ENCODE data around the gene REV3L. TPM values are rescaled to one million over a fixed set of nuclear protein-coding genes. Genes with fewer than 3 reads are reported as not detected.

Gene REV3L
- total and polyA plus RNA-seq, 9 of the 15 experiments (the other 6 are each of a cell fraction or from before 2014, with no cell fraction given), result 5.5 to 24.4 (median 14.4) TPM

DNA sequence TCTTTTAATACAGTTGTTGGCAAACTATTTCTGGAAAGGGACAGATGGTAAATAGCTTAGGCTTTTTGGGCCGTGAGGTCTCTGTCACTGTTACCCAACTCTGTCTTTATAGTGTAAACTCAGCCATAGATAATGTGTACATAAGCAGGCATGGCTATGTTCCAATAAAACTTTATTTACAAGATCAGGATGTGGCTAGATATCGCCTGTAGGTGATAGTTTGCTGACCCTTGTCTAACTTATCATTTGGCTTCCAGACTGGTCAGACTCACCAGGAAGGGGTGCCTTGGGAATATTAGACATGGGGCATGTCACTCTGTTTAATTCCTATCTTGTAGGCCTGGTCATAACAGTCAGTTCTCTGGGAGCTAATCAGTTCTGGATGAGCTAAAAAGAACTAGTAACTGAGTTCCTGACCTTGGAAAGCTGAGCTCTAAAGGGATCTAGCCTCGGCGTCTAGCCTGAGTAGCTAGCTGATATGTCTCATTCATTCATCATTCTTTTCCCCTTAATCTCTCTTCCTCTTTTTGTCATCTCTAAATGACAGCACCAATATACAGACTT lies 232.1 kb downstream of the REV3L start (continued):
- TF ChIP-seq, protein P1, sequence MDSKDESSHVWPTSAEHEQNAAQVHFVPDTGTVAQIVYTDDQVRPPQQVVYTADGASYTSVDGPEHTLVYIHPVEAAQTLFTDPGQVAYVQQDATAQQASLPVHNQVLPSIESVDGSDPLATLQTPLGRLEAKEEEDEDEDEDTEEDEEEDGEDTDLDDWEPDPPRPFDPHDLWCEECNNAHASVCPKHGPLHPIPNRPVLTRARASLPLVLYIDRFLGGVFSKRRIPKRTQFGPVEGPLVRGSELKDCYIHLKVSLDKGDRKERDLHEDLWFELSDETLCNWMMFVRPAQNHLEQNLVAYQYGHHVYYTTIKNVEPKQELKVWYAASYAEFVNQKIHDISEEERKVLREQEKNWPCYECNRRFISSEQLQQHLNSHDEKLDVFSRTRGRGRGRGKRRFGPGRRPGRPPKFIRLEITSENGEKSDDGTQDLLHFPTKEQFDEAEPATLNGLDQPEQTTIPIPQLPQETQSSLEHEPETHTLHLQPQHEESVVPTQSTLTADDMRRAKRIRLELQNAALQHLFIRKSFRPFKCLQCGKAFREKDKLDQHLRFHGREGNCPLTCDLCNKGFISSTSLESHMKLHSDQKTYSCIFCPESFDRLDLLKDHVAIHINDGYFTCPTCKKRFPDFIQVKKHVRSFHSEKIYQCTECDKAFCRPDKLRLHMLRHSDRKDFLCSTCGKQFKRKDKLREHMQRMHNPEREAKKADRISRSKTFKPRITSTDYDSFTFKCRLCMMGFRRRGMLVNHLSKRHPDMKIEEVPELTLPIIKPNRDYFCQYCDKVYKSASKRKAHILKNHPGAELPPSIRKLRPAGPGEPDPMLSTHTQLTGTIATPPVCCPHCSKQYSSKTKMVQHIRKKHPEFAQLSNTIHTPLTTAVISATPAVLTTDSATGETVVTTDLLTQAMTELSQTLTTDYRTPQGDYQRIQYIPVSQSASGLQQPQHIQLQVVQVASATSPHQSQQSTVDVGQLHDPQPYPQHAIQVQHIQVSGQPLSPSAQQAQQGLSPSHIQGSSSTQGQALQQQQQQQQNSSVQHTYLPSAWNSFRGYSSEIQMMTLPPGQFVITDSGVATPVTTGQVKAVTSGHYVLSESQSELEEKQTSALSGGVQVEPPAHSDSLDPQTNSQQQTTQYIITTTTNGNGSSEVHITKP (IDR thresholded peaks at IDR 0.05; ENCODE audit: partially characterized antibody), result peak; percentile 23
- peak; percentile 79 for TF ChIP-seq SPI1 (IDR thresholded peaks at IDR 0.05; ENCODE audit: borderline replicate concordance, low read depth, low read length)
- peak; percentile 32 for TF ChIP-seq MEIS2 (IDR thresholded peaks at IDR 0.05; ENCODE audit: partially characterized antibody)
- peak in 1 of 2 experiments; percentile 27; a peak in 1 of 4 replicates for TF ChIP-seq MNT (conservative IDR thresholded peaks at IDR 0.05)
- peak; percentile 31; the same call in 1 of the 2 replicates for TF ChIP-seq TCF3 (CRISPR knock-in tag; IDR thresholded peaks at IDR 0.05)
- TF ChIP-seq DPF2 (IDR thresholded peaks at IDR 0.05), result peak; percentile 51; the same call in 1 of the 2 replicates

Other genes starting within 250 kb of the REV3L start
- 13.8 and 16.5 TPM in 2 replicates for gene TRAF3IP2, start 122.7 kb upstream of the REV3L start, total RNA-seq (2014; rRNA removed)
- 12.3 and 13.4 TPM in 2 replicates for gene TRAF3IP2, start 122.7 kb upstream of the REV3L start, total RNA-seq (2014; rRNA removed; fragmentation: Illumina TruSeq; extraction: Trizol)
- gene TRAF3IP2, start 122.7 kb upstream of the REV3L start, total RNA-seq (2015; rRNA removed; fragmentation: Illumina TruSeq; extraction: Trizol), result 9.1 and 11.7 TPM in 2 replicates
- gene TRAF3IP2, start 122.7 kb upstream of the REV3L start, total RNA-seq (2021), result 14.6 and 14.8 TPM in 2 replicates
- 11.3 and 16.7 TPM in 2 replicates for gene TRAF3IP2, start 122.7 kb upstream of the REV3L start, polyA plus RNA-seq (2011; rRNA removed)
- 18.9 and 20.3 TPM in 2 replicates for gene TRAF3IP2, start 122.7 kb upstream of the REV3L start, polyA plus RNA-seq (2014; fragmentation: Illumina TruSeq; extraction: Trizol)
- 10 to 100 TPM in 1 of 2 experiments, 1 to 10 TPM in 1; 7.3 to 12.1 TPM for gene TRAF3IP2, start 122.7 kb upstream of the REV3L start, polyA plus RNA-seq (2014; fragmentation: Nextera tagmentation; extraction: Ambion mirVana)
- gene TRAF3IP2, start 122.7 kb upstream of the REV3L start, polyA plus RNA-seq (2014; rRNA removed), result 10.2 and 15.8 TPM in 2 replicates